NCI-H2227 treated with DMSO at 0.1 percent for 48 hours (cell line): ENCODE data around the gene MCRS1.
A peak's percentile ranks its signal among the peaks of the same experiment; 100 is the strongest.

Experiments used
- DNase-seq: peaks from one replicate; lab custom pipeline; 2025; lab: John Stamatoyannopoulos, UW

MCRS1 gene

GRCh38 chr12:49556391-49557186 lies 11.4 kb downstream of the MCRS1 start:
- DNase-seq, result no peak

DNA sequence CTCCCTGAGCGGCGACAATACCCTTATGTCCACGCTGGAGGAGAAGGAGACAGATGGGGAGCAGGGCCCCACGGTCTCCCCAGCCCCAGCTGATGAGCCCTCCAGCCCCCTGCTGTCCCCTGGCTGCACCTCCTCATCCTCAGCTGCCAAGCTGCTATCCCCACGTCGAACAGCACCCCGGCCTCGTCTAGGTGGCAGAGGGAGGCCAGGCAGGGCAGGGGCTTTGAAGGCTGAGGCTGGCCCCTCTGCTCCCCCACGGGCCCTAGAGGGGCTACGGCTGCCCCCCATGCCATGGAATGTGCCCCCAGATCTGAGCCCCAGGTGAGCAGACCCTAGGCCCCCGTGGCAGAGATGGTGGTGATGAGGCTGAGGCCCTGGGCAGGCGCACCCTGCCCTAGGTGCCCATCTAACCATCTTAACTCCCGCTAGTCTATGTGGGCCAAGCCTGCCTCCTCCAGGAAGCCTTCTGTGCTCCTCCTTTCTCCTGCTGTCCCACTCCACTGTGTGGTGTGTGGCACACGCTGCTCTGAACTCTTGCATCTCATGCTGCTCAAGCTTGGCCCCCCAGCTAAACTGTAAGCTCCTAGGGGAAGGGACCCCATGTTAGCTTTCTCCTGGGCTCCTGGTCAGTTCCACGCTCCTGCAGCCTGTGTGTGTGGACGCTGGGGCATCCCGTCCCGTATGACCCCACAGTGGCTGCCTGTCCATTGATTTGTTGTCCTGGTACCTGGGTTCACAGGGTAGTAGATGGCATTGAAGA lies 12.1 kb downstream of the MCRS1 start:
- no peak for DNase-seq

- DNase-seq, result no peak
Measured at GRCh38 chr12:49554266-49554665, 13.7 kb downstream of the MCRS1 start.

DNA sequence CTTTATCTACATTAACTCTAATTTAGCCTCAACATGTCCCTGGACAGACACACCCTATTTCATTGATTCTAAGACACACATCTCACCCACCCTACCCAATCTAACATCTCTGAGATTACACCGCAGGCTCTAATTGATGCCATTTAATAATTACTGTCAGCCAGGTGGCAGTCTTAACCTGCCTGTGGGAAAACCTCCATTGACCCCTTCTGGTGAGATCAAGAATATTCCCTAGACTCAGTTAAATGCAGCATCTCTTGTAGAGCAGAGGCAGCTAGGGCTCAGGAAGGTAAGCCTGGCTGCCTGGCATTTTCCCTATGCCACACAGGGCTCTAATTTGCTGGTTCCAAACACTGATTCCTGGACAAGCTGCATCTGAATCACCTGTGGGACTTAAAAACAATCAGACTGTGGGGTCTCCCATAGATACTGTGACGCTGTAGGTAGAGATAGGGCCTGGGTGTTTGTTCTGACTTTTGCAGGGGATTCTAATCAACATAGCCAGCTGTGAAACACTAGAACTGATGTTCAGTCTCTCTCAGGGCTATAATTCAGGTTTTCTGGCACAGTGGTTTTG lies 14.3 kb downstream of the MCRS1 start:
- DNase-seq, result peak; percentile 8

DNA sequence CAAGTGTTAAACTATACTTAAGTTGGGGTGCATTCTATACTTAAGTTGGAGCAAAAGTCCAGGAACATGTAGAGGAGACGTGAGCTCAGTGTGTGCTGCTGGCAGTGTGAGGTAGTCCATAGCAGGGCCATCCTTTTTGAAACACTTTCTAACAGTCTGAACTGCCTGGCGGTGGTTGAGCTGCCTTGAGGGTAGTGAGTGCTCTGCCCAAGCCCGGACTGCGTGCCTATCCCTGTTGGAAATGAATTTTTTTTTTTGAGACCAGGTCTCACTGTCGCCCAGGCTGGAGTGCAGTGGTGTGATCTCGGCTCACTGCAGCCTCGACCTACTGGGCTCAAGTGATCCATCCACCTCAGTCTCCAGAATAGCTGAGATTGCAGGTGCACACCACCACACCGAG lies 15.0 kb downstream of the MCRS1 start:
- no peak for DNase-seq

GRCh38 chr12:49552425-49552824 lies 15.5 kb downstream of the MCRS1 start:
- no peak for DNase-seq

DNA sequence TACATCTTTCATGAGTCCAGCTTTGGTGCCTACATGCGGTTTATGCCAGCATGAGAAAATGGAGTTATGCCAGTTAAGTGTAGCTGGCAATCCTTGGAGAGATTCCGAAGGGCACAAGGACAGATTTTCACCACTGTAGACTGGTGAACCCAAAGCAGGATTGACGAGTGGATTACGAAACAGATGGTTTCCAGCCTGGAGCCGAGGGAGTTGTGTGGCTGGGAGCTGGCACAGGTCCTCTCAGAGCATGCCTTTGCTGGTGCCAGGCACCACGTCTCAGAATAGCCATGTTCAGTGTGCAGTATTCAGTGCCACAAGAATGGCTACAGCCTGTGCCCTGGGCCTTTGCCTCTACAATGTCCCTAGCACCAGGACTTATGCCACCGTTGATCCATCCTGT lies 15.9 kb downstream of the MCRS1 start:
- no peak for DNase-seq

GRCh38 chr12:49550693-49551252 lies 17.2 kb downstream of the MCRS1 start:
- DNase-seq, result no peak

GRCh38 chr12:49549735-49550692 lies 17.9 kb downstream of the MCRS1 start:
- DNase-seq, result no peak

DNA sequence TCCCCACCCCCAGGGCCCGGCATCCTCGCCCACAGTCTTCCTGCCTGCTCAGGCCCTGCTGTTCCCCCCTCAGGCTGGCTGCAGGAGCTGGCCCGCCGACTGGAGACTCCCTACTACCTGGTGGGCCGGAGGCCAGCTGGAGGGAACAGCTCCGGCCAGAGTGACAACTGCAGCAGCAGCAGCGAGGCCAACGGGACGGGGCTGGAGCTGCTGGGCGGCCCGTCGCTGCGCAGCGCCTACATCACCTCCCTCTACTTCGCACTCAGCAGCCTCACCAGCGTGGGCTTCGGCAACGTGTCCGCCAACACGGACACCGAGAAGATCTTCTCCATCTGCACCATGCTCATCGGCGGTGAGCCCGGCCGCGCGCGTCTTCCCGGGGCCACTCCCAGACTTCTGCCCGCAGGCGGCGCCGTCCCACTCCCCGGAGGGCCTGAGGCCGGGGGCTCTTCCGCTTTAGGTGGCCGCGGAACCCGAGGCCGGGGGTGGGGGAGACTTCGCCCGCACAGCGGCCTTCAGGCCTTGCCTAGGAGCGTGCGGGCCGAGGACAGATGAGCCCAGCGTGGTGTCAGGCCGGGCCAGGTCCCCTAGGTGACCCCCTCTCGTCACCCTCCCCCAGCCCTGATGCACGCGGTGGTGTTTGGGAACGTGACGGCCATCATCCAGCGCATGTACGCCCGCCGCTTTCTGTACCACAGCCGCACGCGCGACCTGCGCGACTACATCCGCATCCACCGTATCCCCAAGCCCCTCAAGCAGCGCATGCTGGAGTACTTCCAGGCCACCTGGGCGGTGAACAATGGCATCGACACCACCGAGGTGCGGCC lies 18.9 kb downstream of the MCRS1 start:
- DNase-seq, result no peak

GRCh38 chr12:49548481-49548821 lies 19.5 kb downstream of the MCRS1 start:
- no peak for DNase-seq

DNA sequence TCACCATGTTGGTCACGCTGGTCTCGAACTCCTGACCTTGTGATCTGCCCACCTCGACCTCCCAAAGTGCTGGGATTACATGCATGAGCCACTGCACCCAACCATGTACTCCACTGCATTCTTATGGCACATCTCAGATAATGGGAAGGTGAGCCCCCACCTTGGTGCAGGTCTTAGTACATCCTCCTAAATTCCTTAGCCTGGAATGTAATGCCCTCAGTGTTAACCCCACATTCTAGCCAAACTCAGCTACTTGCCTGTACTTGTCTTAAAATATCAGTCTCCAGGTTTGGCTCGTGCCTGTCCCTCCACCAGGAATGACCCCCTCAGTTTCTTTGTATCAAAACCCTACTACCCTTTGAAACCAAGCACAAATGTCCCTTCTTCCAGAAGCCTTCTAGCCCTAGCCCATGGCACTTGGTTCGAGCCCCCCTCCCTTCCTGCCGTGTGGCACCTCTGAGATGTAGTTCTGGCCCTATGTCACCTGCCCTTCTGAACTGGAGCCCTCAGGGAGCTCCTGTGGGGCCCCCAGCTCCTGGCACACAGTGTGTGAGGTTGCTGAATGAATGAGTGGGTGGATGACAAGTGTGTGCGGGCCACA lies 20.8 kb downstream of the MCRS1 start:
- DNase-seq, result no peak

GRCh38 chr12:49546481-49546880 lies 21.5 kb downstream of the MCRS1 start:
- no peak for DNase-seq

- DNase-seq, result no peak
Measured at GRCh38 chr12:49545815-49546214, 22.1 kb downstream of the MCRS1 start.

DNA sequence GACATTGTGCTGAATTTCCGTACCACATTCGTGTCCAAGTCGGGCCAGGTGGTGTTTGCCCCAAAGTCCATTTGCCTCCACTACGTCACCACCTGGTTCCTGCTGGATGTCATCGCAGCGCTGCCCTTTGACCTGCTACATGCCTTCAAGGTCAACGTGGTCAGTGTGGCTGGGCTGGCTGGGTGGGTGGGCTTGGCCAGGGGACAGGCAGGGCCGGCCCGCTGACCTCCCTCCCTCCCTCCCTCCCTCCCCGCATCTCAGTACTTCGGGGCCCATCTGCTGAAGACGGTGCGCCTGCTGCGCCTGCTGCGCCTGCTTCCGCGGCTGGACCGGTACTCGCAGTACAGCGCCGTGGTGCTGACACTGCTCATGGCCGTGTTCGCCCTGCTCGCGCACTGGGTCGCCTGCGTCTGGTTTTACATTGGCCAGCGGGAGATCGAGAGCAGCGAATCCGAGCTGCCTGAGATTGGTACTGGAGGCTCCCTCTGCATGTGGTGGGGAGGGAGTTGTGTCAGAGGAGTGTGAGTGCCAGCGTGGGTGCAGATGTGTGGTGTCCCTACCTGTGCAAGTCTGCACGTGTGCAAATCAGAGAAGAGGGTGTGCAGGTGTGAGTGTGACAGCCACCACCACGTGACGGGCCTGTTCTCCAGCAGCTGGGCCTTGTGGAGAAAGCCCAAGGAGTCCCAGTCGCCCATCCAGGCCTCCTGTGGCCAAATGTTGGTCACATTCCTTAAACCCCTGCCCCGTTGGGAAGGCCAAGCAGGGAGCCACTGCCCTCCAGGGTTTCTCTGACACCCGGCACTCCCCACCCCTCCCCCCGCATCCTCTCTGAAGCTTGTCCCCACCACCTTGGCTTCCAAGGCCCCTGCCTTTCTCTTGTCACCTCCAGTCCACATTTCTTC lies 23.8 kb downstream of the MCRS1 start:
- no peak for DNase-seq

GRCh38 chr12:49543221-49543913 lies 24.6 kb downstream of the MCRS1 start:
- no peak for DNase-seq

DNA sequence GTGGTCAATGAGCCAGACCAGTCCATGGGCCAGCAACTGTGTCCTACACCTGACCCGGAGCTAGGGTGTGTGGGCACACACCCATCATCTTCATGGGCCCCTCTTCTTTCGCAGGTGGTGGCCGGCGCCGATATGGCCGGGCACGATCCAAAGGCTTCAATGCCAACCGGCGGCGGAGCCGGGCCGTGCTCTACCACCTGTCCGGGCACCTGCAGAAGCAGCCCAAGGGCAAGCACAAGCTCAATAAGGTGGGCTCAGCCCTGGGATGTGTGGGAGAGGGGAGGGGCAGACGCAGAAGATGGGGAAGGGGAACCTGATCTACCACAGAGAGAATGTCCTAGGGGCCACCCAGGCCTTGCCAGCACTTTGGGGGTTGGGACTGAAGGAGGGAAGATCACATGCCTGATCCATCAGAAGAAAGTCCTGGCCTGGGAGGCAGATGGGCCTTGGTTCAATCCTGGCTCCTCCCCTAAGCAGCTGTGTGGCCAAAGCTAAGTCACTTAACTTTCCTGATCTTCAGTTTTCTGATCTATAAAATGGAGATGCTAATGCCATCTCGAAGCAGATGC lies 25.3 kb downstream of the MCRS1 start:
- DNase-seq, result no peak

DNA sequence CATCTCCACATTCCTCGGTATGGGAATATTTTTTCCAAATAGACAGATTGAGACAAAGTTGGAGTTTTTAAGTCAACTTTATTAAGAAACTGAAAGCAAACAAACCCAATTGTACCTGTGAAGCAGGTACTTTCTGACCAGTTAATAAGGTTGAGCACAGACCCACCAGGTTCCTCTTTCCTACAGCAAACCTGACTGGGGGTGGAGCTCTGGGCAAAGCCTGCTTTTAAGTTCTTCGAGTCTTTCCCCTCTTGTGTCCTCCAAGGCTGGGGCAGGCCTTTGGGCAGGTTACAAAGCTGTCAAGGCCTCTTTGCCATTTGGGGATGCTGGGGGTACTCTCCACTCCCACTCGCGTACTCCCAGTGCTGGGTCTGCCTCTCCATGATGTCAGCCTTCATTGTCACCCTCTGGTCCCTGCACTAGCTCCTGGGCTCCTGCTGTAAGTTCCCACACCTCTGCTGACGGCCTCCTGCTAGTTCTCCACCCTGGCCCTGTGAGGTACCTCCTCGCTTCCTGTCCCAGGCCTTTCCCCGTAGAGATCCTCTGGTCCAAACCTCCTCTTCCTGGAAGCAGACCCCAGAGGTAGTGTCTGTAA lies 25.9 kb downstream of the MCRS1 start:
- no peak for DNase-seq
